Measurements from ENCODE around the gene CAMSAP1. TPM values are rescaled to one million over a fixed set of nuclear protein-coding genes. Genes with fewer than 3 reads are reported as not detected.

Gene CAMSAP1
- total RNA-seq, 1 experiment from 2014 or later, result 24.8 TPM

DNA sequence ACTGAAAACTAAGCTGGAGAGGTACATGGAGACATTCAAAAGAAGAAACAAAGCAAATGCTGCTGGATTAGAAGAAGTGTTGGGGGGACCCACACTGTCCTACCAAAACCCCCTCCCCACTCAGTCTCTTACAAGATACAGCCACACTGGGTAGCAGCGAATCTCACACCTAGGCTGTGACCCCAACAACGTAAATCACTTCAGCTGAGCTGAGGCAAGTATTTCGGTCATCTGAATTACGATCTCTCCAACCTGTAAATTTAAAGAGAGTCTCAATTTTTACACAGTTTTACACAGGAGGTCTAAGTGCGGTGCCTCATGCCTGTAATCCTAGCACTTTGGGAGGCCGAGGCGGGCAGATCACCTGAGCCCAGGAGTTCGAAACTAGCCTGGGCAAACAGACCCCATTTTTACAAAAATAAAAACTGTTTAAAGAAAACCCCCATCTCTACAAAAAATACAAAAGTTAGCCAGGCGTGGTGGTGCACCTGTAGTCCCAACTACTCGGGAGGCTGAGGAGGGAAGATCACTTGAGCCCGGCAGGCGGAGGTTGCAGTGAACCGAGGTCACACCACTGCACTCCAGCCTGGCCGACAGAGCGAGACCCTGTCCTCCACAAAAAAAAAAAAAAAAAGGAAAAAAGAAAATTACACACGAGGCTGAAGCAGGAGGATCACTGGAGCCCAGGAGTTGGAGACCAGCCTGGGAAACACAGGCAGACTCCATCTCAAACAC, 3.4 kb downstream of the CAMSAP1 start:
- ATAC-seq, result no peak
- H3K27ac ChIP-seq (ENCODE audit: low read length), result no peak overlapping the region
- intact Hi-C loops (cut with micrococcal nuclease; ENCODE audit: unreplicated experiment), result no loop called here

DNA sequence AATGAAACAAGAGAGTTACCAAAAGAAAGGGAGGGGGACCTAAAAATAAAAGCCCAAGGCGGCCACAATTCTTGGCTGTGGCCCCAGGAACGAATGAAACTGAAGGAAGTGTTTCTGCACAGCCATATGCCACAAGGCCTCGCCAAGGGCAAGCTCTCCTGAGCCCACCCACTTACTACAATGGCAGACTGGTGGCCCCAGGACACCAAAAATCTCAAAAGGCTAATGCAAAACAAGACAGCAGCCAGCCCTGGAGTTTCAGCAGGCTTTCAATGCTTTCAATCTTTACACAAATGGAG, 4.0 kb downstream of the CAMSAP1 start:
- POLR2A ChIA-PET, result no interaction called here
- no TSS peak for BruUV-seq (replicated peaks)
- in situ Hi-C loops (cut with HindIII; ENCODE audit: low pct_unique_long_range_greater_than_20kb, low sequenced_read_pairs), result no loop called here

More for the DNA sequence above, 3.4 kb downstream of the CAMSAP1 start:
- in situ Hi-C loops (cut with HindIII; ENCODE audit: low pct_unique_long_range_greater_than_20kb, low sequenced_read_pairs), result no loop called here
- Histone ChIP-seq H3K27me3 (ENCODE audit: control insufficient read depth, insufficient read depth, low read length) (no peaks in the 10 kb centered on the region), H3K4me1 (ENCODE audit: control insufficient read depth, insufficient read depth, low read length) (peaks cover 12% of the 10 kb centered on the region), H3K36me3 (ENCODE audit: control insufficient read depth, insufficient read depth, low read length) (no peaks in the 10 kb centered on the region), H3K4me3 (ENCODE audit: low read depth in 2 of 2, low read length in 2 of 2) (no peak overlapping the region), H3K9me3 (ENCODE audit: control insufficient read depth, insufficient read depth, low read depth, low read length) (no peaks in the 10 kb centered on the region; the same call in 1 of the 2 replicates)
- ChIA-PET CTCF (no interaction called here), POLR2A (no interaction called here)
- TF ChIP-seq TCF7L2 (IDR thresholded peaks at IDR 0.05; ENCODE audit: low read depth, low read length), result no peak
- TF ChIP-seq POLR2AphosphoS5 (IDR thresholded peaks at IDR 0.05; ENCODE audit: low read depth, low read length), result no peak
- TF ChIP-seq, protein P1, sequence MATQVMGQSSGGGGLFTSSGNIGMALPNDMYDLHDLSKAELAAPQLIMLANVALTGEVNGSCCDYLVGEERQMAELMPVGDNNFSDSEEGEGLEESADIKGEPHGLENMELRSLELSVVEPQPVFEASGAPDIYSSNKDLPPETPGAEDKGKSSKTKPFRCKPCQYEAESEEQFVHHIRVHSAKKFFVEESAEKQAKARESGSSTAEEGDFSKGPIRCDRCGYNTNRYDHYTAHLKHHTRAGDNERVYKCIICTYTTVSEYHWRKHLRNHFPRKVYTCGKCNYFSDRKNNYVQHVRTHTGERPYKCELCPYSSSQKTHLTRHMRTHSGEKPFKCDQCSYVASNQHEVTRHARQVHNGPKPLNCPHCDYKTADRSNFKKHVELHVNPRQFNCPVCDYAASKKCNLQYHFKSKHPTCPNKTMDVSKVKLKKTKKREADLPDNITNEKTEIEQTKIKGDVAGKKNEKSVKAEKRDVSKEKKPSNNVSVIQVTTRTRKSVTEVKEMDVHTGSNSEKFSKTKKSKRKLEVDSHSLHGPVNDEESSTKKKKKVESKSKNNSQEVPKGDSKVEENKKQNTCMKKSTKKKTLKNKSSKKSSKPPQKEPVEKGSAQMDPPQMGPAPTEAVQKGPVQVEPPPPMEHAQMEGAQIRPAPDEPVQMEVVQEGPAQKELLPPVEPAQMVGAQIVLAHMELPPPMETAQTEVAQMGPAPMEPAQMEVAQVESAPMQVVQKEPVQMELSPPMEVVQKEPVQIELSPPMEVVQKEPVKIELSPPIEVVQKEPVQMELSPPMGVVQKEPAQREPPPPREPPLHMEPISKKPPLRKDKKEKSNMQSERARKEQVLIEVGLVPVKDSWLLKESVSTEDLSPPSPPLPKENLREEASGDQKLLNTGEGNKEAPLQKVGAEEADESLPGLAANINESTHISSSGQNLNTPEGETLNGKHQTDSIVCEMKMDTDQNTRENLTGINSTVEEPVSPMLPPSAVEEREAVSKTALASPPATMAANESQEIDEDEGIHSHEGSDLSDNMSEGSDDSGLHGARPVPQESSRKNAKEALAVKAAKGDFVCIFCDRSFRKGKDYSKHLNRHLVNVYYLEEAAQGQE (IDR thresholded peaks at IDR 0.05; ENCODE audit: insufficient read depth in 1 of 2, low read depth in 2 of 2, low read length in 1 of 2), result no peak
- BruUV-seq (replicated peaks), result no TSS peak
- no peak for DNase-seq (ENCODE audit: low read depth, low spot score)

DNA sequence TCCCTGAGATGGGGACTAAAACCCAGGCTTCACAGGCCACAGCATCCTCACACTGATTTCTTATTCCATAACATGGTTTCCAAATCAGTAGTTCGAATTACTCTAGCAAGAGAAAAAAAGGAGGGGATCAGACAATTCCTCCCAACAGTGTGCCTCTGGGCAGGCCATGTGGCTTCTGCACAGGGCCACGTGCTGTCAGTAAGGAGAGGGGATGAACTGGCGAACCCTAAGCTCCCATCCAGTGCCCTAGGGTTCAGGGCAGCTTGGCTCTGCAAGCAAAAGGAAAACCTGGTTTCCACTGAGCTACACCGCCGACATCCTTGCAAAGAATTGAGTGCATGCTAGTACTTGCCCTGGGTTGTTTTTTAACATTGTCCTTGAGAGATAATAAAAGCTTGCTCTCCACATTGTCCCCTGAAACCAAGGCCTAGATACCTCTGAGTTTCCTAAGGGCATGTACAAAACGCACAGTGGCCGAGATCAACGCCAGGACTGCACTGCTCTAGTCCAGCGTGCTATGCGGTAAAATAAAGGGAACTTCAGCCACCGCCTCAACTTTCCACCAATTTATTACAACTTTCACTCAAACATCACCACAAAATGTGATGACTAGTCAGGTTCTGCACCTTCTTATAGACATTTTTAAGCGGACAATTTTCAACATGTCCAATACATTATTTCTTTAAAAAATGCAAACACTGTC, 4.5 kb downstream of the CAMSAP1 start:
- ChIA-PET CTCF (no interaction called here), POLR2A (no interaction called here)
- DNase-seq (ENCODE audit: low read depth, low spot score) (no peak), ATAC-seq (no peak)
- H3K27ac ChIP-seq (ENCODE audit: low read length), result no peak overlapping the region
- H3K9me3 ChIP-seq (ENCODE audit: control insufficient read depth, insufficient read depth, low read depth, low read length), result no peaks in the 10 kb centered on the region; the same call in 1 of the 2 replicates
- H3K4me3 ChIP-seq (ENCODE audit: low read depth in 2 of 2, low read length in 2 of 2), result no peak overlapping the region
- TF ChIP-seq, protein P2, sequence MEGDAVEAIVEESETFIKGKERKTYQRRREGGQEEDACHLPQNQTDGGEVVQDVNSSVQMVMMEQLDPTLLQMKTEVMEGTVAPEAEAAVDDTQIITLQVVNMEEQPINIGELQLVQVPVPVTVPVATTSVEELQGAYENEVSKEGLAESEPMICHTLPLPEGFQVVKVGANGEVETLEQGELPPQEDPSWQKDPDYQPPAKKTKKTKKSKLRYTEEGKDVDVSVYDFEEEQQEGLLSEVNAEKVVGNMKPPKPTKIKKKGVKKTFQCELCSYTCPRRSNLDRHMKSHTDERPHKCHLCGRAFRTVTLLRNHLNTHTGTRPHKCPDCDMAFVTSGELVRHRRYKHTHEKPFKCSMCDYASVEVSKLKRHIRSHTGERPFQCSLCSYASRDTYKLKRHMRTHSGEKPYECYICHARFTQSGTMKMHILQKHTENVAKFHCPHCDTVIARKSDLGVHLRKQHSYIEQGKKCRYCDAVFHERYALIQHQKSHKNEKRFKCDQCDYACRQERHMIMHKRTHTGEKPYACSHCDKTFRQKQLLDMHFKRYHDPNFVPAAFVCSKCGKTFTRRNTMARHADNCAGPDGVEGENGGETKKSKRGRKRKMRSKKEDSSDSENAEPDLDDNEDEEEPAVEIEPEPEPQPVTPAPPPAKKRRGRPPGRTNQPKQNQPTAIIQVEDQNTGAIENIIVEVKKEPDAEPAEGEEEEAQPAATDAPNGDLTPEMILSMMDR (IDR thresholded peaks at IDR 0.05), result no peak
- TF ChIP-seq, protein P1 (IDR thresholded peaks at IDR 0.05; ENCODE audit: insufficient read depth in 1 of 2, low read depth in 2 of 2, low read length in 1 of 2), result no peak
- TF ChIP-seq POLR2AphosphoS5 (IDR thresholded peaks at IDR 0.05; ENCODE audit: low read depth, low read length) (no peak), SIN3A (IDR thresholded peaks at IDR 0.05; ENCODE audit: borderline replicate concordance, insufficient read depth, low read depth, low read length) (no peak), TCF7L2 (IDR thresholded peaks at IDR 0.05; ENCODE audit: low read depth, low read length) (no peak)
- H3K36me3 ChIP-seq (ENCODE audit: control insufficient read depth, insufficient read depth, low read length), result no peaks in the 10 kb centered on the region
- intact Hi-C loops (cut with micrococcal nuclease; ENCODE audit: unreplicated experiment) (no loop called here), in situ Hi-C loops (cut with HindIII; ENCODE audit: low pct_unique_long_range_greater_than_20kb, low sequenced_read_pairs) (no loop called here)
- BruUV-seq (replicated peaks), result no TSS peak
- H3K27me3 ChIP-seq (ENCODE audit: control insufficient read depth, insufficient read depth, low read length), result no peaks in the 10 kb centered on the region
- peaks cover 8% of the 10 kb centered on the region for H3K4me1 ChIP-seq (ENCODE audit: control insufficient read depth, insufficient read depth, low read length)

More for the DNA sequence above, 4.0 kb downstream of the CAMSAP1 start:
- H3K36me3 ChIP-seq (ENCODE audit: control insufficient read depth, insufficient read depth, low read length), result no peaks in the 10 kb centered on the region
- H3K9me3 ChIP-seq (ENCODE audit: control insufficient read depth, insufficient read depth, low read depth, low read length), result no peaks in the 10 kb centered on the region; the same call in 1 of the 2 replicates
- H3K27me3 ChIP-seq (ENCODE audit: control insufficient read depth, insufficient read depth, low read length), result no peaks in the 10 kb centered on the region
- H3K4me1 ChIP-seq (ENCODE audit: control insufficient read depth, insufficient read depth, low read length), result peaks cover 8% of the 10 kb centered on the region
- ATAC-seq (no peak), DNase-seq (ENCODE audit: low read depth, low spot score) (no peak)
- CTCF ChIA-PET, result no interaction called here
- H3K27ac ChIP-seq (ENCODE audit: low read length), result no peak overlapping the region
- intact Hi-C loops (cut with micrococcal nuclease; ENCODE audit: unreplicated experiment), result no loop called here
- H3K4me3 ChIP-seq (ENCODE audit: low read depth in 2 of 2, low read length in 2 of 2), result no peak overlapping the region
- TF ChIP-seq TCF7L2 (IDR thresholded peaks at IDR 0.05; ENCODE audit: low read depth, low read length) (no peak), SIN3A (IDR thresholded peaks at IDR 0.05; ENCODE audit: borderline replicate concordance, insufficient read depth, low read depth, low read length) (no peak)
